Measurements from ENCODE around the gene NEGR1.

DNA sequence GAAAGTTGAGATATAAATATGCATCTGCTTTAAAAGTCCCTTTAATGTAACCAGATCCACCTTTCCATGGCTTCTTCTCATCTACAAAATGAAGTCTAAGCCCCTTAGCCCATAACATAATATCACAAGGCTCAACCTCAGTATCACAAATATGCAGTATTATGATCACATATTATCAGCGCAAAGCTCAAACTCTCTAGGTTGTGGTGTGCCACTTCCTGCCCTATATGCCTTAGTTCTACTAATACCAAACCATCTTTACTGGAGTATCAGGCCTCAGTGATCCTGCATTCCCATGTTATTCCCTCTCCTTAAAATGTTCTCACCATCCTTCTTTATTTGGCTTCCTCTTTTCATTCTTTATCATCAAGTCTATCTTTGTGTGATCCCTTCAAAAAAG lies 301.8 kb downstream of the NEGR1 start:
- TF ChIP-seq, protein P1, sequence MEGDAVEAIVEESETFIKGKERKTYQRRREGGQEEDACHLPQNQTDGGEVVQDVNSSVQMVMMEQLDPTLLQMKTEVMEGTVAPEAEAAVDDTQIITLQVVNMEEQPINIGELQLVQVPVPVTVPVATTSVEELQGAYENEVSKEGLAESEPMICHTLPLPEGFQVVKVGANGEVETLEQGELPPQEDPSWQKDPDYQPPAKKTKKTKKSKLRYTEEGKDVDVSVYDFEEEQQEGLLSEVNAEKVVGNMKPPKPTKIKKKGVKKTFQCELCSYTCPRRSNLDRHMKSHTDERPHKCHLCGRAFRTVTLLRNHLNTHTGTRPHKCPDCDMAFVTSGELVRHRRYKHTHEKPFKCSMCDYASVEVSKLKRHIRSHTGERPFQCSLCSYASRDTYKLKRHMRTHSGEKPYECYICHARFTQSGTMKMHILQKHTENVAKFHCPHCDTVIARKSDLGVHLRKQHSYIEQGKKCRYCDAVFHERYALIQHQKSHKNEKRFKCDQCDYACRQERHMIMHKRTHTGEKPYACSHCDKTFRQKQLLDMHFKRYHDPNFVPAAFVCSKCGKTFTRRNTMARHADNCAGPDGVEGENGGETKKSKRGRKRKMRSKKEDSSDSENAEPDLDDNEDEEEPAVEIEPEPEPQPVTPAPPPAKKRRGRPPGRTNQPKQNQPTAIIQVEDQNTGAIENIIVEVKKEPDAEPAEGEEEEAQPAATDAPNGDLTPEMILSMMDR (IDR thresholded peaks at IDR 0.05 in 2 of 3, conservative IDR thresholded peaks at IDR 0.05 in 1 of 3; ENCODE audit: borderline replicate concordance in 1 of 3, insufficient read depth in 1 of 3, low read depth in 2 of 3, low read length in 2 of 3) = no peak
- TF ChIP-seq, protein P2, sequence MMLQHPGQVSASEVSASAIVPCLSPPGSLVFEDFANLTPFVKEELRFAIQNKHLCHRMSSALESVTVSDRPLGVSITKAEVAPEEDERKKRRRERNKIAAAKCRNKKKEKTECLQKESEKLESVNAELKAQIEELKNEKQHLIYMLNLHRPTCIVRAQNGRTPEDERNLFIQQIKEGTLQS (IDR thresholded peaks at IDR 0.05) = no peak
- TF ChIP-seq SRF (IDR thresholded peaks at IDR 0.05; ENCODE audit: low read depth) (no peak), CEBPB (IDR thresholded peaks at IDR 0.05; ENCODE audit: low read depth) (no peak), JUND (IDR thresholded peaks at IDR 0.05) (no peak), EGR1 (IDR thresholded peaks at IDR 0.05; ENCODE audit: low read depth) (no peak), POLR2A (IDR thresholded peaks at IDR 0.05; ENCODE audit: borderline replicate concordance, extremely low read depth, insufficient read depth, insufficient read length) (no peak), EZH2phosphoT487 (IDR thresholded peaks at IDR 0.05; ENCODE audit: borderline replicate concordance) (no peak), ZBTB33 (IDR thresholded peaks at IDR 0.05; ENCODE audit: extremely low read depth, insufficient replicate concordance, low read length) (no peak), EZH2 (IDR thresholded peaks at IDR 0.05) (no peak)
- TF ChIP-seq, protein P3, sequence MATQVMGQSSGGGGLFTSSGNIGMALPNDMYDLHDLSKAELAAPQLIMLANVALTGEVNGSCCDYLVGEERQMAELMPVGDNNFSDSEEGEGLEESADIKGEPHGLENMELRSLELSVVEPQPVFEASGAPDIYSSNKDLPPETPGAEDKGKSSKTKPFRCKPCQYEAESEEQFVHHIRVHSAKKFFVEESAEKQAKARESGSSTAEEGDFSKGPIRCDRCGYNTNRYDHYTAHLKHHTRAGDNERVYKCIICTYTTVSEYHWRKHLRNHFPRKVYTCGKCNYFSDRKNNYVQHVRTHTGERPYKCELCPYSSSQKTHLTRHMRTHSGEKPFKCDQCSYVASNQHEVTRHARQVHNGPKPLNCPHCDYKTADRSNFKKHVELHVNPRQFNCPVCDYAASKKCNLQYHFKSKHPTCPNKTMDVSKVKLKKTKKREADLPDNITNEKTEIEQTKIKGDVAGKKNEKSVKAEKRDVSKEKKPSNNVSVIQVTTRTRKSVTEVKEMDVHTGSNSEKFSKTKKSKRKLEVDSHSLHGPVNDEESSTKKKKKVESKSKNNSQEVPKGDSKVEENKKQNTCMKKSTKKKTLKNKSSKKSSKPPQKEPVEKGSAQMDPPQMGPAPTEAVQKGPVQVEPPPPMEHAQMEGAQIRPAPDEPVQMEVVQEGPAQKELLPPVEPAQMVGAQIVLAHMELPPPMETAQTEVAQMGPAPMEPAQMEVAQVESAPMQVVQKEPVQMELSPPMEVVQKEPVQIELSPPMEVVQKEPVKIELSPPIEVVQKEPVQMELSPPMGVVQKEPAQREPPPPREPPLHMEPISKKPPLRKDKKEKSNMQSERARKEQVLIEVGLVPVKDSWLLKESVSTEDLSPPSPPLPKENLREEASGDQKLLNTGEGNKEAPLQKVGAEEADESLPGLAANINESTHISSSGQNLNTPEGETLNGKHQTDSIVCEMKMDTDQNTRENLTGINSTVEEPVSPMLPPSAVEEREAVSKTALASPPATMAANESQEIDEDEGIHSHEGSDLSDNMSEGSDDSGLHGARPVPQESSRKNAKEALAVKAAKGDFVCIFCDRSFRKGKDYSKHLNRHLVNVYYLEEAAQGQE (IDR thresholded peaks at IDR 0.05; ENCODE audit: low read depth) = no peak
- TF ChIP-seq, protein P4, sequence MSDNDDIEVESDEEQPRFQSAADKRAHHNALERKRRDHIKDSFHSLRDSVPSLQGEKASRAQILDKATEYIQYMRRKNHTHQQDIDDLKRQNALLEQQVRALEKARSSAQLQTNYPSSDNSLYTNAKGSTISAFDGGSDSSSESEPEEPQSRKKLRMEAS (IDR thresholded peaks at IDR 0.05) = no peak
